ENCODE results near the gene CENPL. TPM values are rescaled to one million over a fixed set of nuclear protein-coding genes. Genes with fewer than 3 reads are reported as not detected.

The CENPL gene
- total and polyA plus RNA-seq, 9 of the 15 experiments (the other 6 are each of a cell fraction or from before 2014, with no cell fraction given): 33.0 to 52.7 (median 39.7) TPM

DNA sequence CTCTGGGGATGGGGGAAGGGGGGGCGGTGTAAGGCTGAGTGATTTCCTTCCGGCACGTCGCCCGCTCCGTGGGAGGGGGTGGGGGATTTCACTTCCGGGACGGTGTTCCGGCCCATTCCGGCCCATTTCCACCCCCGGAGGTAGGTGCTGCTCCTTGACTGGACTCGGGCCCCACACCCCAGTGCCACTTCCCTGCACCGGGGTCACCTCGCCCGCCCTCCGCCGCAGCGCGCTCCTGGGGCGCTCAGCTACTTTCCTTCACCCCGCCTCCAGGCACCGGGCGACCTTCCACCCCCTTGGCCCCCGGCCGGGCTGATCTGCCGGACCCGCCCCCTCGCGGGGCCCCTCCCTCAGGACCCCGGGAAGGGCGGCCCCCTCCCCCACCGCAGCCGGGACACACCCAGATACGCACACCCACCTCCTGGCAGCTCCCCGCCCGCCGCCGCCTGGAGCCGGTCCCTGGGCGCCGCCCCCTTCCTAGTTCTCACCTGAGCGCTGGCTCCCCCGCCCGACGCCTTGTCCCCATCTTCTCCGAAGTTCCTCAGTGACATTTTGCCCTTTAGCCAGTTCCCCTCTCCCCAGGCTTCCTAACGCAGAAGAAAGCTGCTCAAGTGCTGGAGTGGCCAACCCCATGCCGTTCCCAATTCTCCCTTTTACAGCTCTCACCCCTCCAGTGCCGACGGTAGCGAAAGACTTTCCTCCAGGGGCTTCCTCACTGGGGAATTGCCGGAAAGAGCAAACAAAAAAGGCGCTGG, 43.8 kb upstream of the CENPL start, which contains the start of gene ZBTB37 (continued):
- TF ChIP-seq, protein P1, sequence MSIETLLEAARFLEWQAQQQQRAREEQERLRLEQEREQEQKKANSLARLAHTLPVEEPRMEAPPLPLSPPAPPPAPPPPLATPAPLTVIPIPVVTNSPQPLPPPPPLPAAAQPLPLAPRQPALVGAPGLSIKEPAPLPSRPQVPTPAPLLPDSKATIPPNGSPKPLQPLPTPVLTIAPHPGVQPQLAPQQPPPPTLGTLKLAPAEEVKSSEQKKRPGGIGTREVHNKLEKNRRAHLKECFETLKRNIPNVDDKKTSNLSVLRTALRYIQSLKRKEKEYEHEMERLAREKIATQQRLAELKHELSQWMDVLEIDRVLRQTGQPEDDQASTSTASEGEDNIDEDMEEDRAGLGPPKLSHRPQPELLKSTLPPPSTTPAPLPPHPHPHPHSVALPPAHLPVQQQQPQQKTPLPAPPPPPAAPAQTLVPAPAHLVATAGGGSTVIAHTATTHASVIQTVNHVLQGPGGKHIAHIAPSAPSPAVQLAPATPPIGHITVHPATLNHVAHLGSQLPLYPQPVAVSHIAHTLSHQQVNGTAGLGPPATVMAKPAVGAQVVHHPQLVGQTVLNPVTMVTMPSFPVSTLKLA (conservative IDR thresholded peaks at IDR 0.05): peak; percentile 13 to 77; a peak in 3 of 4 replicates
- TF ChIP-seq SIN3B (IDR thresholded peaks at IDR 0.05; ENCODE audit: low read depth) (no peak), ZNF551 (CRISPR knock-in tag; IDR thresholded peaks at IDR 0.05) (no peak), HNRNPL (IDR thresholded peaks at IDR 0.05; ENCODE audit: low read depth, low read length) (no peak; the same call in 1 of the 2 replicates), RBM25 (IDR thresholded peaks at IDR 0.05; ENCODE audit: low read depth, low read length, severe bottlenecking) (no peak), ZNF589 (CRISPR knock-in tag; IDR thresholded peaks at IDR 0.05; ENCODE audit: low read depth) (no peak), POU5F1 (IDR thresholded peaks at IDR 0.05; ENCODE audit: borderline replicate concordance, low read depth, low read length, partially characterized antibody) (no peak), FOS (IDR thresholded peaks at IDR 0.05; ENCODE audit: extremely low read depth, insufficient read length) (no peak), ZNF354B (CRISPR knock-in tag; IDR thresholded peaks at IDR 0.05) (no peak), NFIC (IDR thresholded peaks at IDR 0.05) (peak; percentile 65), TCF7 (IDR thresholded peaks at IDR 0.05; ENCODE audit: borderline replicate concordance) (peak; percentile 75; the same call in 1 of the 2 replicates), CHD1 (IDR thresholded peaks at IDR 0.05; ENCODE audit: low read length) (no peak), BCL6 (CRISPR knock-in tag; IDR thresholded peaks at IDR 0.05) (no peak), ZNF695 (CRISPR knock-in tag; IDR thresholded peaks at IDR 0.05) (no peak), COPS2 (conservative IDR thresholded peaks at IDR 0.05) (no peak), MAFG (tag; conservative IDR thresholded peaks at IDR 0.05) (no peak), TCF3 (CRISPR knock-in tag; IDR thresholded peaks at IDR 0.05) (0 out of 2 replicates have a peak, but pooled peaks have one; percentile 9), NR3C1 (CRISPR knock-in tag; IDR thresholded peaks at IDR 0.05) (no peak), STAG1 (CRISPR knock-in tag; IDR thresholded peaks at IDR 0.05; ENCODE audit: borderline replicate concordance) (no peak), SNRNP70 (optimal IDR thresholded peaks at IDR 0.05; ENCODE audit: low read depth, low read length) (no peak), SMARCB1 (IDR thresholded peaks at IDR 0.05; ENCODE audit: insufficient read length, low read depth) (no peak), CAMTA2 (CRISPR knock-in tag; conservative IDR thresholded peaks at IDR 0.05) (no peak), RBM22 (IDR thresholded peaks at IDR 0.05; ENCODE audit: low read depth, low read length, poor library complexity, severe bottlenecking) (peak; percentile 63), TAF9B (IDR thresholded peaks at IDR 0.05; ENCODE audit: partially characterized antibody) (peak; percentile 11), ZNF174 (CRISPR knock-in tag; IDR thresholded peaks at IDR 0.05) (no peak)
- TF ChIP-seq, protein P2, sequence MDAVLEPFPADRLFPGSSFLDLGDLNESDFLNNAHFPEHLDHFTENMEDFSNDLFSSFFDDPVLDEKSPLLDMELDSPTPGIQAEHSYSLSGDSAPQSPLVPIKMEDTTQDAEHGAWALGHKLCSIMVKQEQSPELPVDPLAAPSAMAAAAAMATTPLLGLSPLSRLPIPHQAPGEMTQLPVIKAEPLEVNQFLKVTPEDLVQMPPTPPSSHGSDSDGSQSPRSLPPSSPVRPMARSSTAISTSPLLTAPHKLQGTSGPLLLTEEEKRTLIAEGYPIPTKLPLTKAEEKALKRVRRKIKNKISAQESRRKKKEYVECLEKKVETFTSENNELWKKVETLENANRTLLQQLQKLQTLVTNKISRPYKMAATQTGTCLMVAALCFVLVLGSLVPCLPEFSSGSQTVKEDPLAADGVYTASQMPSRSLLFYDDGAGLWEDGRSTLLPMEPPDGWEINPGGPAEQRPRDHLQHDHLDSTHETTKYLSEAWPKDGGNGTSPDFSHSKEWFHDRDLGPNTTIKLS (IDR thresholded peaks at IDR 0.05; ENCODE audit: borderline replicate concordance, low read depth): peak; percentile 42; the same call in 1 of the 2 replicates
- TF ChIP-seq, protein P3, sequence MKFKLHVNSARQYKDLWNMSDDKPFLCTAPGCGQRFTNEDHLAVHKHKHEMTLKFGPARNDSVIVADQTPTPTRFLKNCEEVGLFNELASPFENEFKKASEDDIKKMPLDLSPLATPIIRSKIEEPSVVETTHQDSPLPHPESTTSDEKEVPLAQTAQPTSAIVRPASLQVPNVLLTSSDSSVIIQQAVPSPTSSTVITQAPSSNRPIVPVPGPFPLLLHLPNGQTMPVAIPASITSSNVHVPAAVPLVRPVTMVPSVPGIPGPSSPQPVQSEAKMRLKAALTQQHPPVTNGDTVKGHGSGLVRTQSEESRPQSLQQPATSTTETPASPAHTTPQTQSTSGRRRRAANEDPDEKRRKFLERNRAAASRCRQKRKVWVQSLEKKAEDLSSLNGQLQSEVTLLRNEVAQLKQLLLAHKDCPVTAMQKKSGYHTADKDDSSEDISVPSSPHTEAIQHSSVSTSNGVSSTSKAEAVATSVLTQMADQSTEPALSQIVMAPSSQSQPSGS (CRISPR knock-in tag; IDR thresholded peaks at IDR 0.05): no peak
